Measurements from ENCODE around the gene ZNF205.
"Not testable (repeated sequence)": the region's sequence is repeated elsewhere in the genome, so short reads cannot be mapped to it uniquely, and the experiment has no call there.

ZNF205 gene

DNA sequence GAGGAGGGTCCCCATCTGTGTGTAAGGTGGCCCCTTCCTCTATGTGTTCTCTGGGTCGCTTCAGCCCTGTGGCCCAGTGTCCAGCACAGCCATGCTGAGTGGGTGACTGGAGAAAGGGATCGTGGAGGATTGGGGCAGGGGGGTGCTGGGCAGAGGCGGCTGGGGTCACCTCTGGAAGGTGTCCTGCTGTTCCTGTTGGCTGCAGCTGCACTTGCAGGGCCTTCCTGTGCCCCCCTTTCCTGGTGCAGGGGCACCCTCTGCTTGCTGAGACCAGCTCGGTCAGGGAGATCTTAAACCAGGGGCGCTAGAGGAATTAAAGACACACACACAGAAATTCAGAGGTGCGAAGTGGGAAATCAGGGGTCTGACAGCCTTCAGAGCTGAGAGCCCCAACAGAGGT, 35.8 kb upstream of the ZNF205 start:
- Histone ChIP-seq H4K91ac (ENCODE audit: low read depth, low read length, poor library complexity) (no peak overlapping the region), H2BK5ac (ENCODE audit: low read length) (peak overlapping the region; percentile 39), H2BK15ac (ENCODE audit: low read length) (no peak overlapping the region), H3K27me3 (ENCODE audit: control insufficient read depth in 3 of 3, insufficient read depth in 3 of 3, low read depth in 1 of 3, low read length in 3 of 3) (peaks cover 0 to 36% (median 0%) of the 10 kb centered on the region in 3 experiments), H3K27ac (replicated peaks; ENCODE audit: low read length) (no peak overlapping the region), H3K14ac (ENCODE audit: low read length) (no peak overlapping the region), H4K8ac (ENCODE audit: low read depth, low read length) (no peak overlapping the region), H3K9ac (ENCODE audit: low read depth, low read length, poor library complexity) (peak overlapping the region; percentile 4), H3K23ac (ENCODE audit: low read depth, low read length, poor library complexity) (no peak overlapping the region), H3K36me3 (replicated peaks in 1 of 2; ENCODE audit: control insufficient read depth in 2 of 2, insufficient read depth in 2 of 2, low read length in 2 of 2) (no peaks in the 10 kb centered on the region), H3K18ac (ENCODE audit: low read length) (no peak overlapping the region), H3K79me1 (ENCODE audit: low read depth, low read length) (no peaks in the 10 kb centered on the region), H3K4ac (ENCODE audit: low read length) (no peak overlapping the region), H2AK5ac (ENCODE audit: low read depth, low read length) (no peak overlapping the region), H3K9me3 (replicated peaks in 1 of 2; ENCODE audit: control insufficient read depth in 2 of 2, insufficient read depth in 1 of 2, low read depth in 1 of 2, low read length in 2 of 2) (no peaks in the 10 kb centered on the region), H2BK120ac (ENCODE audit: low read depth, low read length) (no peak overlapping the region), H2AFZ (ENCODE audit: low read length) (no peak overlapping the region), H3K4me1 (ENCODE audit: control insufficient read depth in 2 of 2, insufficient read depth in 1 of 2, low read depth in 1 of 2, low read length in 2 of 2) (peaks cover 0 to 2% of the 10 kb centered on the region in 2 donors), H3K4me3 (ENCODE audit: low read length in 2 of 2) (no peak overlapping the region), H3K4me2 (ENCODE audit: insufficient read depth, low read length, poor library complexity, severe bottlenecking) (no peak overlapping the region), H2BK12ac (ENCODE audit: low read length) (peak overlapping the region; percentile 22)
- no CpG with 5 or more reads among the region's 6 CpGs for WGBS, 2 donors (ENCODE audit: extremely low coverage in 2 of 2, insufficient read length in 2 of 2, insufficient replicate concordance in 1 of 2)
- no peak for DNase-seq (ENCODE audit: low spot score)

DNA sequence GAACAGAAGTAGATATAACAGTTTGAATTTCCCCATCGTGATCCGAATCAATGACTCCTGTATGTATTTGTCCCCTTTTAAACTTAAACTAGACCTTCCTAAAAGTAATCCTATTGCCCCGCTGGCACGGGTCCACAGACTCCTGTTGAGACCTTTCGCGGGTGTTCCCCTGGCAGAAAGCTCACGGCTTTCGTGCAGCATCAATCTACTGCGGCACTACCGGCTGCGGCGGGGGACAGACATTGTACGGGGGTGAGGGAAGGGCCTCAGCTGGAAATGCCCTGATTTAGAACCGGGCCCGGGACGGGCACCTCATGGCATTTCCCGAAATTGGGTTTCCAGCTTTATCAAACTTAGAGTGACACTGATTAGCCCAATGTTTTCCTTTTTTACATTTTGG, 32.4 kb upstream of the ZNF205 start:
- H3K4ac ChIP-seq (ENCODE audit: low read length) = no peak overlapping the region
- no peaks in the 10 kb centered on the region for H3K9me3 ChIP-seq (replicated peaks in 1 of 2; ENCODE audit: control insufficient read depth in 2 of 2, insufficient read depth in 1 of 2, low read depth in 1 of 2, low read length in 2 of 2)
- H3K4me1 ChIP-seq (ENCODE audit: control insufficient read depth in 2 of 2, insufficient read depth in 1 of 2, low read depth in 1 of 2, low read length in 2 of 2) = no peaks in the 10 kb centered on the region
- no peak overlapping the region for H2AFZ ChIP-seq (ENCODE audit: low read length)
- H2BK12ac ChIP-seq (ENCODE audit: low read length) = no peak overlapping the region
- no peaks in the 10 kb centered on the region for H3K36me3 ChIP-seq (replicated peaks in 1 of 2; ENCODE audit: control insufficient read depth in 2 of 2, insufficient read depth in 2 of 2, low read length in 2 of 2)
- H3K4me3 ChIP-seq (ENCODE audit: low read length in 2 of 2) = no peak overlapping the region
- H3K14ac ChIP-seq (ENCODE audit: low read length) = no peak overlapping the region
- DNase-seq (ENCODE audit: low spot score) = no peak
- no peak overlapping the region for H3K23ac ChIP-seq (ENCODE audit: low read depth, low read length, poor library complexity)
- no CpG with 5 or more reads among the region's 17 CpGs for WGBS, 2 donors (ENCODE audit: extremely low coverage in 2 of 2, insufficient read length in 2 of 2, insufficient replicate concordance in 1 of 2)
- H3K18ac ChIP-seq (ENCODE audit: low read length) = no peak overlapping the region
- H4K91ac ChIP-seq (ENCODE audit: low read depth, low read length, poor library complexity) = no peak overlapping the region
- no peak overlapping the region for H3K9ac ChIP-seq (ENCODE audit: low read depth, low read length, poor library complexity)
- no peak overlapping the region for H2AK5ac ChIP-seq (ENCODE audit: low read depth, low read length)
- H3K4me2 ChIP-seq (ENCODE audit: insufficient read depth, low read length, poor library complexity, severe bottlenecking) = no peak overlapping the region
- peaks cover 0 to 25% (median 0%) of the 10 kb centered on the region in 3 experiments for H3K27me3 ChIP-seq (ENCODE audit: control insufficient read depth in 3 of 3, insufficient read depth in 3 of 3, low read depth in 1 of 3, low read length in 3 of 3)
- H2BK5ac ChIP-seq (ENCODE audit: low read length) = no peak overlapping the region
- no peak overlapping the region for H2BK120ac ChIP-seq (ENCODE audit: low read depth, low read length)
- H3K27ac ChIP-seq (replicated peaks; ENCODE audit: low read length) = no peak overlapping the region
- no peak overlapping the region for H2BK15ac ChIP-seq (ENCODE audit: low read length)
- no peak overlapping the region for H4K8ac ChIP-seq (ENCODE audit: low read depth, low read length)
- H3K79me1 ChIP-seq (ENCODE audit: low read depth, low read length) = no peaks in the 10 kb centered on the region

DNA sequence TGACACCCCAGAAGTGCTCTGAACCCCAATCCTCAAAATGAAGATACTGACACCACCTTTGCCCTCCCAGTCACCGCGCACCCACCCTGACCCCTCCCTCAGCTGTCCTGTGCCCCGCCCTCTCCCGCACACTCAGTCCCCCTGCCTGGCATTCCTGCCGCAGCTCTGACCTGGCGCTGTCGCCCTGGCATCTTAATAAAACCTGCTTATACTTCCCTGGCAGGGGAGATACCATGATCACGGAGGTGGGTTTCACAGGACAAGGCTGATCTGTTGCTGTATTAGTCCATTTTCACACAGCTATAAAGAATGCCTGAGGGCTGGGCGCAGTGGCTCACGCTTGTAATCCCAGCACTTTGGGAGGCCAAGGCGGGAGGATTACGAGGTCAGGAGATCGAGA, 30.4 kb upstream of the ZNF205 start:
- not testable (repeated sequence) for H3K4me3 ChIP-seq (ENCODE audit: low read length in 2 of 2); H2BK120ac ChIP-seq (ENCODE audit: low read depth, low read length); H3K9ac ChIP-seq (ENCODE audit: low read depth, low read length, poor library complexity); H3K79me1 ChIP-seq (ENCODE audit: low read depth, low read length); DNase-seq (ENCODE audit: low spot score); H3K4me1 ChIP-seq (ENCODE audit: control insufficient read depth in 2 of 2, insufficient read depth in 1 of 2, low read depth in 1 of 2, low read length in 2 of 2); H3K4me2 ChIP-seq (ENCODE audit: insufficient read depth, low read length, poor library complexity, severe bottlenecking); H4K8ac ChIP-seq (ENCODE audit: low read depth, low read length); H3K27ac ChIP-seq (replicated peaks; ENCODE audit: low read length); H2BK5ac ChIP-seq (ENCODE audit: low read length); H3K18ac ChIP-seq (ENCODE audit: low read length); H3K4ac ChIP-seq (ENCODE audit: low read length); H2AK5ac ChIP-seq (ENCODE audit: low read depth, low read length); H4K91ac ChIP-seq (ENCODE audit: low read depth, low read length, poor library complexity); H2AFZ ChIP-seq (ENCODE audit: low read length); H3K36me3 ChIP-seq (replicated peaks in 1 of 2; ENCODE audit: control insufficient read depth in 2 of 2, insufficient read depth in 2 of 2, low read length in 2 of 2); H3K9me3 ChIP-seq (replicated peaks in 1 of 2; ENCODE audit: control insufficient read depth in 2 of 2, insufficient read depth in 1 of 2, low read depth in 1 of 2, low read length in 2 of 2); H2BK15ac ChIP-seq (ENCODE audit: low read length); H2BK12ac ChIP-seq (ENCODE audit: low read length); H3K23ac ChIP-seq (ENCODE audit: low read depth, low read length, poor library complexity); H3K14ac ChIP-seq (ENCODE audit: low read length)
- peaks cover 0 to 16% (median 0%) of the 10 kb centered on the region in 3 experiments for H3K27me3 ChIP-seq (ENCODE audit: control insufficient read depth in 3 of 3, insufficient read depth in 3 of 3, low read depth in 1 of 3, low read length in 3 of 3)
- no CpG with 5 or more reads among the region's 13 CpGs for WGBS, 2 donors (ENCODE audit: extremely low coverage in 2 of 2, insufficient read length in 2 of 2, insufficient replicate concordance in 1 of 2)

DNA sequence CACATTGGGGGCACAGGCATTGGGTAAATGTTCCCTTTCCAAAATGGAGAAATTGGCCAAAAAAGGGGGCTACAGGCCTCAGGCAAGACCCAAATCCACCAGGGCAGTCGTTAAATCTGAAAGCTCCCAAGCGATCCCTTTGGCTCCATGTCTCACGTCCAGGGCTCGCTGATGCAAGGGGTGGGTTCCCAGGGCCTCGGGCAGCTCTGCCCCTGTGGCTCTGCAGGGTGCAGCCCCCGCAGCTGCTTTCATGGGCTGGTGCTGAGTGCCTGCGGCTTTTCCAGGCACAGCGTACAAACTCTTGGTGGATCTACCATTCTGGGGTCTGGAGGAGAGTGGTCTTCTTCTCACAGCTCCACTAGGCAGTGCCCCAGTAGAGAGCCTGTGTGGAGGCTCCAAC, 29.0 kb upstream of the ZNF205 start:
- H3K4me1 ChIP-seq (ENCODE audit: control insufficient read depth in 2 of 2, insufficient read depth in 1 of 2, low read depth in 1 of 2, low read length in 2 of 2) = peaks cover 12 to 19% of the 10 kb centered on the region in 2 donors
- H3K27me3 ChIP-seq (ENCODE audit: control insufficient read depth in 3 of 3, insufficient read depth in 3 of 3, low read depth in 1 of 3, low read length in 3 of 3); H2BK12ac ChIP-seq (ENCODE audit: low read length); H3K4me2 ChIP-seq (ENCODE audit: insufficient read depth, low read length, poor library complexity, severe bottlenecking); H3K4ac ChIP-seq (ENCODE audit: low read length); H2BK120ac ChIP-seq (ENCODE audit: low read depth, low read length); H4K91ac ChIP-seq (ENCODE audit: low read depth, low read length, poor library complexity); H3K79me1 ChIP-seq (ENCODE audit: low read depth, low read length); H3K27ac ChIP-seq (replicated peaks; ENCODE audit: low read length); H3K36me3 ChIP-seq (replicated peaks in 1 of 2; ENCODE audit: control insufficient read depth in 2 of 2, insufficient read depth in 2 of 2, low read length in 2 of 2); H3K9me3 ChIP-seq (replicated peaks in 1 of 2; ENCODE audit: control insufficient read depth in 2 of 2, insufficient read depth in 1 of 2, low read depth in 1 of 2, low read length in 2 of 2); H2BK15ac ChIP-seq (ENCODE audit: low read length); H3K4me3 ChIP-seq (ENCODE audit: low read length in 2 of 2); DNase-seq (ENCODE audit: low spot score); H4K8ac ChIP-seq (ENCODE audit: low read depth, low read length); H2AK5ac ChIP-seq (ENCODE audit: low read depth, low read length); H2BK5ac ChIP-seq (ENCODE audit: low read length); H3K9ac ChIP-seq (ENCODE audit: low read depth, low read length, poor library complexity); H3K14ac ChIP-seq (ENCODE audit: low read length); H3K23ac ChIP-seq (ENCODE audit: low read depth, low read length, poor library complexity): not testable (repeated sequence)
- H2AFZ ChIP-seq (ENCODE audit: low read length) = peak overlapping the region; percentile 75
- H3K18ac ChIP-seq (ENCODE audit: low read length) = peak overlapping the region; percentile 38
- WGBS, 2 donors (ENCODE audit: extremely low coverage in 2 of 2, insufficient read length in 2 of 2, insufficient replicate concordance in 1 of 2) = no CpG with 5 or more reads among the region's 8 CpGs
